GM18858 (cell line): ENCODE measurements around the gene ZC3H15.
"Not testable (repeated sequence)": the region's sequence is repeated elsewhere in the genome, so short reads cannot be mapped to it uniquely, and the experiment has no call there.

Source experiments
- ATAC-seq: cut with Tn5 transposase; IDR thresholded peaks from one replicate; pipeline ENCODE4 v1.9.1; 2021; ENCODE audit not compliant: unreplicated experiment

ZC3H15 gene

DNA sequence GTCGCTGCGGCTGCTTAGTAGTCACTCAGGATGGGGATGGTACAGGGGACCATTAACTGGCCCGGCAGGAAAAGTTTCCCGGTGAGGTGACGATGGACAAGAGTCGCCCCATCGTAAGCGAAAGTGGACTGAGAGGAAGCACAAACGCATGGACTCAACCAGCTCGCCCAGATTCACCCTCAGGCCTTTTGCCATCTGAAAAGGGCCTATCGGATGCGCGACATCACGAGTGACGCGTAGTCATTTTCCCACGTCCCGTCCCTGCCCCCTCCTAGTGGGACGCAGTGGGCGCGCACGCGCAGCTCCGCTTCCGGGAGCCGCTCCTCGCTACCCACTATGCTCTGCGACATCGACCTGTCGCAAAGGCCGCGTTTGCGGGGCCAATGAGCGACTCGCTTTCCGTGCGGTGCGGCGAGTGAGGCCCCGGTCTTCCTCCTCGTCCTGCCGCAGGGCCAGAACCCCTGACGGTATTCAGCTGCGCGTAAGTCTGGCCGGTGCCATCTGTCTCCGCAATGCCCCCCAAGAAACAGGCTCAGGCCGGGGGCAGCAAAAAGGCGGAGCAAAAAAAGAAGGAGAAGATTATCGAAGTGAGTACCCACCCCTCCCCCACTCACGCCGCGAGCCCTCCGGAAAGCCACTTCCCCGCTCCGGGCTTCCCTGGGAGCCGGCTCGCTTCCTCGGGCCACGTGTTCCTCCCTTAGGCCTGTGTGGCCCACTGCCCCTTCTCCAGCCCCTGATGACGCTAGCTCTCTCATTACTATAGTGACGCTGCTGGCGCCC, at the start of gene ZC3H15:
TSS of gene ZC3H15 (plus strand) at position 390 of the 780 bp plus-strand sequence. CDS start at position 513, 123 bp downstream.
- ATAC-seq = peak; percentile 69

DNA sequence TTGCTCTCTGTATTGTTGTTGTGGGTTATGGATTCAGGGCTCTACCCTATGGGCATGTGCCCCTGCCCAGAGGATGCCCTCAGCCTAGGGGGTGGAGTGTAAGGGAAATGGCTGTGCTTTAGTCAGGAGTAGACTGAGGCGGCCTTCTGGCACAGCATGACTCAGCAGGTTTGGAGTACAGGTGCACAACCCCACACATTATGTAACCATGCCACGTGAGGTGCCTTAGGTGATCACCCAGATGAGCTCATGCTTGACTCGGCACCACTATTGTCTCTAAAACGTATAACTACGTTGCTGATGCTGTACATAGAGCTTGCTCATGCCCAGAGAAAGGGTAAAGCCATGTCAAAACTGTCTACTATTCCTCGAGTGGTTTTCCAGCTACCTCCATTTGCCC, 48.3 kb upstream of the ZC3H15 start:
- ATAC-seq = no peak

DNA sequence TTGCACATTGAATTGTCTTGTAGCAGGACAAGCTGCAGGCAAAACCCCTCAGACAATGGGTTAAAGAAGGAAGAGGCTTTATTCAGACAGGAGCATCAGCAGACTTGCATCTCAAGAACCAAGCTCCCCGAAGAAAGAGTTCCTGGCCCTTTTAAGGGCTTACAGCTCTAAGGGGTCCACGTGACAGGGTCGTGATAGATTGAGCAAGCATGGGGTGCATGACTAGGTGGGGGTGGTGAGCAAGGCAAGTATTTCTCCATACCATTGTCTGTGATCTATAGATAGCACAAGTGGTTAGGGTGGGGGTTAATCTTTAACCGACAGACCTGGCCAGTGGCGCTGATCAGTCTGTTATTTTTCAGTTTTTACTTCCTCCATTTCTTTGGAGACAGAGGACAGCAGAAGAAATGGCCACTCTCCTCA, 46.4 kb upstream of the ZC3H15 start:
- not testable (repeated sequence) for ATAC-seq

DNA sequence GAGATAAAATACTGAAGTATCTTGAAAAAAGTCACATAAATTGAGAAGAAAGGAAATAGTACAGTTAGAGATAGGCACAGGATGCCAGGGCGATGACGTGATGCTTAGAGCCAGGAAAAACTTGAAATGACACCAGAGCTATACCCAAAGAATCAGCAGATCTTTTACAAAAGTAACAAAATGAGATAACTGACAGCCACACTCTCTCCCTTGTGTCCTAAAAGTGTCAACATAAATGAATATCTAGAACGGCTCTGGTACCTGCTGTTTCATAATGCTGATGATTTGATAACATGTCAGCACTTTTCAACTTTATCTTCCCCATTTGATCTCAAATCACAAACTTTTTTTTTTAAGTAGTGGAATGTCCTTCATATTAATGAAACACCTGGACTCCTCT, 45.6 kb upstream of the ZC3H15 start:
- no peak for ATAC-seq

DNA sequence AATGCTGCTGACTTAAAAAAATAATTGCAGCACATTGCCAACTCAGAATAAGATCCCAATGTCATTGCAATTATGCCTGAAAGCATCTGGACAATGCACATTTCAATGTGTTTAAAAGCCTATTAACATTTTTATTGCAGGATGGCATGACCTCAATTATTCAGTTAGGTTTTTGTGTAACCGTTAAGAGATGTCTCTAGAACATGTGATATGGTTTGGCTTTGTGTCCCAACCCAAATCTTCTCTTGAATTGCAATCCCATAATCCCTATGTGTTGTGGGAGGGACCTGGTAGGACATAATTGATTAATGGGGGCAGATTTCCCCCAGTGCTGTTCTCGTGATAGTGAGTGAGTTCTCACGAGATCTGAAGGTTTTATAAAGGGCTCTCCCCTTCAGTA, 43.2 kb upstream of the ZC3H15 start:
- ATAC-seq = no peak

DNA sequence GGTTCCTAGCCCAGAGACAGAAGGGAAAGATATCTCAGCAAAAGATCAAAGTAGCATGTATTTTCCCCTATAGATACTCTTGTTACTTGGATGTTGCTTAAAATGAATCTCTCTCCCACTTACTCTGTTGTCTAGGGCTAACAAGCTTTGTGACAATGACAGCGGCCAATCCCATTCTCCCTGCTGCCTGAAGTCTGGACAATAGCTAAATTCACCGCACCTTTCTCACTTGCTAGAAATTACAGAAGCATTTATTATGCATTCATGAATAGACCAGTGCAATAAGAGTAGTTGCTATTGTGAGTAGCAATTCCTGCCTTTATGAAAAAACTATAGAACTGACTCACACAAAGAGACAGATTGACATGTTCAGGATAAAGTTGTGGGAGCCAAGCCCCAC, 42.2 kb upstream of the ZC3H15 start:
- no peak for ATAC-seq

DNA sequence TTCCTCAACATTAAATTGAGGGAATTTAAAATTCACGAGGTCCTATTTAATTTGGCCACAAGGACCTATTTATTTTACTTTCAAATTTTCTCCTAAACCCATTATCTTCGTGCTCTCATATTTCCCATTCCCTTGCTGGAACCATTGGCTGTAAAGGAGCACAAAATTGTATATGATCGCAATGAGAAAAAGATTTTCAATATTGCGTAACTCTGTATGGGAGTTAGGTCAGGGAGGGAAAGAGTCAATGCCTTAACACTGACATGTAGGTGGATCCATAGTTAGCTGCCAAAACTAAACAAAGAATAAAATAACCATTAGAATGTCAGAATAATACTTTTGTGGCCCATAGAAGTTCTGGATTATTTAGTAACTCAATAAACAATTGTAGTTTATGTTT, 40.6 kb upstream of the ZC3H15 start:
- ATAC-seq = no peak

DNA sequence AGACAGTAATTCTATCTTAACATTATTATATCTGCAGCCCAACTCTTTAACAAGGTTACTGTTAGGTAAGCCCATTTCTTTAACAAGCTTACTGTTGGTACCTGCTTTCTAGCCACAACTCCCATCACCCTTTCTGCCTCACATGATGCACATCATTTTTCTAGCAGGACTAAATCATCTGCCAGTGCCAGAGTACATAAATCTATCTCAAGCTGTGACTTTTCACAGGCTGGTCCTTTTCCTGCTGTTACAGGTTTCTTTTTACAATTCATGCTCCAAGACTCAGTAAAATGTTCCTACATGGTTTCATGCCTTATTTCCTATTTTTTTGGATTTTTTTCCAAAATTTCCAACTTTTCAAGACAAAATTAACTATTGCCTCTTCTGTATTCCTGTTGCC, 30.4 kb upstream of the ZC3H15 start:
- ATAC-seq = no peak

DNA sequence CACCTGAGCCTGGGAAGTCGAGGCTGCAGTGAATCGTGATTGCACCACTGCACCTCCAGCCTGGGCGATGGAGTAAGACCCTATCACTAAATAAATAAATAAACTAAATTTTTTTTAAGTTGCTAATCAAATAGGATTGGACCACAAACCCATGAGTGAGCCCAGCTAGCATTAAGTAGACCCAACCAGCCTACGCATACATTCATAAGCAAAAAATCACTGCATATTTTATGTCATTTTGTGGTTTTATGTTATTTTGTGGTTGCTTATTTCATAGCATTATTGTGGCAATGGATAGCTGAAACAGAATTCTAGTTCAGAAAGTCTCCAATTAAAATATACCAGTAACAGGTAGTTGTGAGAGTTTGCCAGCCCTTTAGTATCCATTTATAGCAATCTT, 29.1 kb upstream of the ZC3H15 start:
- no peak for ATAC-seq

DNA sequence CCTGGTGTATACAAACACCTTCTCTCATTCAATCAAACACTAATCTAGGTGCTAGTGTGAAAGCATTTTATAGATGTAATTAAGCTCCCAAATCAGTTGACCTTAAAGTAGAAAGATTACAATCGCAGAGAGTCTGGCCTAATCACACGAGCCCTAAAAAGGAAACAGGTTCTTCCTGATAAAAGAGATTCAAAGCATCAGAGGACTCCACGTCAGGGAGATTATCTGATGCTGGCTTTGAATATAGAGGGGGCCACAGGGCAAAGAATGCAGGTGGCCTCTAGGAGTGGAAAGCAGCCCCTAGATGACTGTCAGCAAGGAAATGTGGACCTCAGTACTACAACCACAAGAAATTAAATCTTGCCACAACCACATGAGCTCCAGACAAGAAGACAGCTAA, 28.2 kb upstream of the ZC3H15 start:
- no peak for ATAC-seq

DNA sequence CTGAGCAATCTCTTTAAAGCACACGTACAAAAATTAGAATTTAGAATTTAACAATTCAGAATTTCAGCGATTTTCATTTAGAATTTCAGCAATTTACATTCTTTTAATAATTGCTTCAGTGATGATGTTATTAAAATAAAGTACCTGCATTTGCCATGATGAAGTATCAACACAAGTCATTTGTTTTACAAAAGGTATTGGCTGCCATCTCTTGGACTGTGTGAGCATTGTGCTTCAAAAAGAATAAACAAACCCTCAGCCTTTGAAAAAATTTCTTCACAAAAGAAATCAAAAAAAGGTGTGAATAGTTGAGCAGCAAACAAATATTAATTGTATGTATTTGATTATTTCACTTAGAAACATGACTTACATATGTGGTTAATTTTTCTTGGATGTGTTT, 27.1 kb upstream of the ZC3H15 start:
- ATAC-seq = no peak

DNA sequence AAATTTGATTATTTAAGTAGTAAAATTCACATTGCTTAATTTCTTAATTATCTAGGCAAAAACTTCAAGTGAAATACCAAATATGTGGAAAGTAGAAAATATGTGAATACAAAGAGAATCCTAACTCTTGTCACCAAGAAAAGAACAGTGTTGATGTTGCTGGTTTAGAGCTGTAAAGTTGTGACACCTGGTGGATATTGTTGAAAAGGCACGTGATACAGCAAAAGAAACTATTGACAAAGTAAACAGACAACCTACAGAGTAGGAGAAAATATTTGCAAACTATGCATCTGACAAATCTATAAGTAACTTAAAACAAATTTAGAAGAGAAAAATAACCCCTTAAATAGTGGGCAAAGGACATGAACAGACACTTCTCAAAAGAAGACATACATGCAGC, 25.6 kb upstream of the ZC3H15 start:
- ATAC-seq = peak; percentile 83

DNA sequence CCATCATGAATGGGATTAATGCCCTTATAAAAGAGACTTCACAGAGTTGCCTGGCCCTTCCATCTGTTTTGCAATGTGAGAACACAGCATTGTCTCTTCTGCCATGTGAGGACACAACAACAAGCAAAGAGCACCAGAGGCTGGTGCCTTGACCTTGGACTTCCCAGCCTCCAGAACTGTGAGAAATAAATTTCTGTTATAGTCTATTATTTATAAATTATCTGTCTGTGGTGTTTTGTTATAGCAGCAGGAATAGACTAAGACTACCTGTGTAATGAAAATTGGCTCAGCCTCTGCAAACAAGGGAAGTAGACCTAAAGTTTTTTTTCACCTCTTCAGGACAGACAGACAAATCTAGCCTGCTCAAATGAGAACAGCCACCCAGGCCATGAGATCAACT, 19.3 kb upstream of the ZC3H15 start:
- ATAC-seq = no peak

DNA sequence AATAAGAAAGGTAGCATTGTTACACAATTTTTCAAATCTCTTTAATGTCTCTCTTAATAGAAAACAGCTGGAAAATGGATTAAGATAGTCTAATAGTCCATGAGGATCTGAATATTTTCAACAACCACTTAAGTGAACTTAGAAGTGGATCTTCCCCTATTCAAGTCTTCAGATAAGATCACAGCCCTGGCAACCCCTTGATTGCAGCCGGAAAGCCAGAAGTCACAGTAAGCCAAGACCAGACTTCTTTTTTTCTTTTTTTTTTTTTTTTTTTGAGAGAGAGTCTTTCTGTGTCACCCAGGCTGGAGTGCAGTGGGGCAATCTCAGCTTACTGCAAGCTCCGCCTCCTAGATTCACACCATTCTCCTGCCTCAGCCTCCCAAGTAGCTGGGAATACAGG, 18.6 kb upstream of the ZC3H15 start:
- ATAC-seq = no peak

DNA sequence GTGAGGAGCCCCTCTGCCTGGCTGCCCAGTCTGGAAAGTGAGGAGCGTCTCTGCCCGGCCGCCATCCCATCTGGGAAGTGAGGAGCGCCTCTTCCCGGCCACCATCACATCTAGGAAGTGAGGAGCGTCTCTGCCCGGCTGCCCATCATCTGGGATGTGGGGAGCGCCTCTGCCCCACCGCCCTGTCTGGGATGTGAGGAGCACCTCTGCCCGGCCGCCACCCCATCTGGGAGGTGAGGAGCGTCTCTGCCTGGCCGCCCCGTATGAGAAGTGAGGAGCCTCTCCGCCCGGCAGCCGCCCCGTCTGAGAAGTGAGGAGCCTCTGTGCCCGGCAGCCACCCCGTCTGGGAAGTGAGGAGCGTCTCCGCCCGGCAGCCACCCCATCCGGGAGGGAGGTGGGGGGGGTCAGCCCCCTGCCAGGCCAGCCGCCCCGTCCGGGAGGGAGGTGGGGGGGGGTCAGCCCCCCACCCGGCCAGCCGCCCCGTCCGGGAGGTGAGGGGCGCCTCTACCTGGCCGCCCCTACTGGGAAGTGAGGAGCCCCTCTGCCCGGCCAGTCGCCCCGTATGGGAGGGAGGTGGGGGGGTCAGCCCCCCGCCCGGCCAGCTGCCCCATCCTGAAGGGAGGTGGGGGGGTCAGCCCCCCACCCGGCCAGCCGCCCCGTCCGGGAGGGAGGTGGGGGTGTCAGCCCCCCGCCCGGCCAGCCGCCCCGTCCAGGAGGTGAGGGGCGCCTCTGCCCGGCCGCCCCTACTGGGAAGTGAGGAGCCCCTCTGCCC, 13.2 kb upstream of the ZC3H15 start:
- not testable (repeated sequence) for ATAC-seq

DNA sequence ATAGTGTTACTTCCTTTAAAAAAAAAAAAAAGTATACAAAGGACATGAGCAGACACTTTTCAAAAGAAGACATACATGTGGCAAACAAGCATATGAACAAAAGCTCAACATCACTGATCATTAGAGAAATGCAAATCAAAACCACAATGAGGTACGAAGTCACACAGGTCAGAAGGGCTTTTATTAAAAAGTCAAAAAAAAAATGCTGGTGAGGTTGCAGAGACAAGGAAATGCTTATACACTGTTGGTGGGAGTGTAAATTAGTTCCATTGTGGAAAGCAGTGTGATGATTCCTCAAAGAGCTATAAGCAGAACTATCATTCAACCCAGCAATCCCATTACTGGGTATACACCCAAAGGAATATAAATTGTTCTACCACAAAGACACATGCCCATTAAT, 11.8 kb upstream of the ZC3H15 start:
- ATAC-seq = peak; percentile 62

DNA sequence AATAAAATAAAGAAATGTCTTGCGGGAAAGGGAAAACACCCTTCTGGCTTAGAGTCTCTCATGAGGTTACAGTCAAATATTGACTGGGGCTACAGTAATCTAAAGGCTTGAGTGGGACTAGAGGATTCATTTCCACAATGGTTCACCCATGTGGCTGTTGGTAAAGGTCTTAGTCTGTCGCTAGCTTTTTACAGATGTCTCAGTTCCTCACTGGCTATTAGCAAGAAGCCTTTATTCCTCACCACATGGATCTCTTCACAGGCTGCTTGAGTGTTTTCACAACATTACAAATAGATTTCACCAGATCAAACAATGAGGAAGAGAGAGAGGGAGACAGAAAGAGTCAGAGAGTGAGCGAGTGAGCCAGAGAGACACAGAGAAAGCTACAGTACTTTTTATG, 8.3 kb upstream of the ZC3H15 start:
- ATAC-seq = peak; percentile 39

DNA sequence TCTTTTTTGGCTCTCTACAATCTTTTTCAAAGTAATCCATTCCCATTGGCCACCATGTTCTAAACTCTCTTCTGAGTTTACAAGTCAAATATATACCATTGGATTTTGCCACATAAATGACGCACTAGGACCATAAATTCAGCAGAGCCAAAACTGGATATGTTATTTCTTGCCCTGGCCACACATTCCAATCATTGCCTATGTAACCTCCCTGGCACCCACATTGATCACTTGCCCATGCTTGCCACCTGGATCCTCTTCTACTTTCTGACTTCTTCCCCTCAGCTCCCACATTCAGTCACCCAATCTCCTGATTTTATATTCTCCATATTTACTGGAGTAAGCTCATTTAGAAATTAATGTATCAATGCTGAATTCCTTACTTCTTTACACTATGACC, 5.1 kb upstream of the ZC3H15 start:
- ATAC-seq = no peak

DNA sequence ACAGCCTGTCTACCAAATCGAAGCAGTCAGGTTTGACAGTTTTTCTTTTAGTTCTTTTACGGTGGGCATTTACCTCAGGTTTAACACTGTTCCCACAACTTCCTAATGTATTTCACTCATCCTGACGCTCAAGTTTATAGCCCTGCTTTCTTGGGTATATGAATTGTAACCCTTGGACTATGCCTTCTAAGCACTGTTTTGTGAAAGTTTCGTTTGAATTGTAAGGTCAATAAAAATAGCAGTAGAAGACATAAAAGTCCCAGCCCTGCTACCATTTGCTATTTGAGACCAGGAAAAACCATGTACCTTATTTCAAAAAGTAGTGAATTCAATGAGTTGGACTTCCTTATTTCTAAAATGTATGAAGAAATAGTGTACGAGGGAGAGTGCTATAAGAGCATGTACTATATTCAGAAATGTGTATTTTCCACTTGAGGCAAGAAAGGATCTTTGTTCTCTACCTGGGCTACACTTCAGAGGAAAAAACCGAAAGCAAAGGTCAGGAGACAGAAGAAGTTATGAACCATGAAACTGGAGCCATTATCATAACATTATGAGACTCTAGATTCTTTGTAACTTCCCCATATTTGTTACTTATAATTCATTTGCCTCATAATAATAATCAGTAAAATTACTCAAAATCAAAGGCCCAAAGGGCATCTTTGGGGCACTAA, 1.9 kb upstream of the ZC3H15 start:
- ATAC-seq = no peak

DNA sequence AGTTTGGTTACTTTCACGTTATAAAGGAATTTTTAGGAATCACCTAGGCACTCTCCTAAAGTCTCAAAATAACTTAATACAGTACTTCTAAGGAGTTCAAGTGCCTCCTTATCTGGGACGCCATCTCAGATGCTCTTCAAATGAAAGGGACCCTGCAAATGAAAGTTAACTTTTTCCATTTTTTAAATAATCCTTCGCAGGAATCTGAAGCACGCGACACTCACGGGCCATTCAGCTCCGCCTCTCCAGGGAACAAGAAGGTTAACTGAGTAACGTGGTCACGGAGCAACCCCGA, 537 bp upstream of the ZC3H15 start:
- no peak for ATAC-seq

DNA sequence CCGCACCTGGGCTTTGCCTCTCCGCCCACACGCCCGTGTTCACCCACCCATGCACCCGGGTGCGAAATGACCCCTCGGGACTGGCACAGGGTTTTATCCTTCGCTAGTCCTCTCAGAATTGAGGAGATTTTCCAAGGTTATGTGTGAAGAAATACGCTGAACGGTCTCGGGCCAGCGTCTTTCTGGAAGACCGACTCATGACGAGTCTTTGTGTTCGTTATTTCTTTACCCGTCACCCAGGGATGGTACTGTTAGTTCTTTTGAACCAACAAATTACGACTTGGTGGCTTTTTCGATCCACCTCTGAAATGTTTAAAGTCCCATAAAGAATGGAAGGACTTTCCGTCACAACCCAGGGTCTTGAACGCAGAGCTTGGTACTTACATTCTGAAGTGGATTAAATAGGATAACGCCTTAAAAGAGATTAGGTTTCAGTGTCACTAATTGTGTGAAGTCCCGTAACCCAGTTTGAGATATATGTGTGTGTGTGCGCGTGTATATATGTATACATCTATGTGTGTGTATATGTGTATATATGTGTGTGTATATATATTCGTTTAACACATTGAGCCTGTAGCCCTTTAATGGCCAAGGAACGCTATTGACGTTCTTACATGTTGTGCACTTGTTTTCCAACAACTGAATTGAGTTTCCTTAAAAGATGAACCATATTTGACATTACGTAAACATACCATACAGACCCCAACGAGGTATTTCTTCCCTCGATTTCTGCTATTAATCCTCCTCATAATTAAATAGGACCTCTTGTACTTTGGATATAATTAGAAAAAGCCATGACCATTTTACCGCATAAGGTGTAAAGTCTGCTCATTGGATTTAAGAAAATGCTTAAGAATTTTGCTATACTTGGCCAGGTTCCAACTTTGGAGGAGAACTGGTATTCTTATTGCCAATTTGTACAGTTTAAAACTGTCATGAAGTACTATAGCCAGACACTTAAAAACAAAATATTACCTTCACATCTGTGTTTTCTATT, 889 bp downstream of the ZC3H15 start:
- no peak for ATAC-seq
